ENCODE data around the gene CYP24A1.

- TF ChIP-seq CTCF (IDR thresholded peaks at IDR 0.05), result no peak
- no peak for TF ChIP-seq POLR2AphosphoS5 (IDR thresholded peaks at IDR 0.05; ENCODE audit: insufficient read depth in 1 of 2, low read depth in 1 of 2)
Observed at GRCh38 chr20:54161821-54162149, 12.0 kb downstream of the CYP24A1 start.
